ENCODE results near the gene PAPPA2.

The PAPPA2 gene

DNA sequence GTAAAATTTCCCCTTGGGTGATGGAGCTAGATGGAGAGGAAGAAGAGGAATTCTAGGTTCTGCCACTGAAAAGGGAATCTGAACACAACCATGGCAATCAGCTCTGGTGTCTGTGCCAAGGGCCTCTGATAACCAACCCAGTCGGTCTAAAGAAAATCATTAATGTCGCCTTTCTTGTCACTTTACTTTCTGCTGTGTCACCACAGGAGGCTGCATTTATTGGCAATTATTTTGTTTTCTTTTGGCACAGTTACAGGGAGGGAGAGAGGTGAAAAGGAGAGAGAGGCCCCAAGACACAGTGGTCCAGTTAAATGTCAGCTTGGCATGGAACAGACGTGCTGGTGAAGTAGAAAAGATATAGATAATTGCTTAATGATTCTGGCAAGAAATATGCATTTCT is 414.6 kb downstream of the PAPPA2 start:
- DNase-seq (ENCODE audit: low read depth) = no peak
- H3K4me3 ChIP-seq (ENCODE audit: low read length) = no peak overlapping the region
- TF ChIP-seq, protein P1, sequence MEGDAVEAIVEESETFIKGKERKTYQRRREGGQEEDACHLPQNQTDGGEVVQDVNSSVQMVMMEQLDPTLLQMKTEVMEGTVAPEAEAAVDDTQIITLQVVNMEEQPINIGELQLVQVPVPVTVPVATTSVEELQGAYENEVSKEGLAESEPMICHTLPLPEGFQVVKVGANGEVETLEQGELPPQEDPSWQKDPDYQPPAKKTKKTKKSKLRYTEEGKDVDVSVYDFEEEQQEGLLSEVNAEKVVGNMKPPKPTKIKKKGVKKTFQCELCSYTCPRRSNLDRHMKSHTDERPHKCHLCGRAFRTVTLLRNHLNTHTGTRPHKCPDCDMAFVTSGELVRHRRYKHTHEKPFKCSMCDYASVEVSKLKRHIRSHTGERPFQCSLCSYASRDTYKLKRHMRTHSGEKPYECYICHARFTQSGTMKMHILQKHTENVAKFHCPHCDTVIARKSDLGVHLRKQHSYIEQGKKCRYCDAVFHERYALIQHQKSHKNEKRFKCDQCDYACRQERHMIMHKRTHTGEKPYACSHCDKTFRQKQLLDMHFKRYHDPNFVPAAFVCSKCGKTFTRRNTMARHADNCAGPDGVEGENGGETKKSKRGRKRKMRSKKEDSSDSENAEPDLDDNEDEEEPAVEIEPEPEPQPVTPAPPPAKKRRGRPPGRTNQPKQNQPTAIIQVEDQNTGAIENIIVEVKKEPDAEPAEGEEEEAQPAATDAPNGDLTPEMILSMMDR (IDR thresholded peaks at IDR 0.05; ENCODE audit: insufficient read depth, low read depth, low read length, missing control alignments) = no peak

DNA sequence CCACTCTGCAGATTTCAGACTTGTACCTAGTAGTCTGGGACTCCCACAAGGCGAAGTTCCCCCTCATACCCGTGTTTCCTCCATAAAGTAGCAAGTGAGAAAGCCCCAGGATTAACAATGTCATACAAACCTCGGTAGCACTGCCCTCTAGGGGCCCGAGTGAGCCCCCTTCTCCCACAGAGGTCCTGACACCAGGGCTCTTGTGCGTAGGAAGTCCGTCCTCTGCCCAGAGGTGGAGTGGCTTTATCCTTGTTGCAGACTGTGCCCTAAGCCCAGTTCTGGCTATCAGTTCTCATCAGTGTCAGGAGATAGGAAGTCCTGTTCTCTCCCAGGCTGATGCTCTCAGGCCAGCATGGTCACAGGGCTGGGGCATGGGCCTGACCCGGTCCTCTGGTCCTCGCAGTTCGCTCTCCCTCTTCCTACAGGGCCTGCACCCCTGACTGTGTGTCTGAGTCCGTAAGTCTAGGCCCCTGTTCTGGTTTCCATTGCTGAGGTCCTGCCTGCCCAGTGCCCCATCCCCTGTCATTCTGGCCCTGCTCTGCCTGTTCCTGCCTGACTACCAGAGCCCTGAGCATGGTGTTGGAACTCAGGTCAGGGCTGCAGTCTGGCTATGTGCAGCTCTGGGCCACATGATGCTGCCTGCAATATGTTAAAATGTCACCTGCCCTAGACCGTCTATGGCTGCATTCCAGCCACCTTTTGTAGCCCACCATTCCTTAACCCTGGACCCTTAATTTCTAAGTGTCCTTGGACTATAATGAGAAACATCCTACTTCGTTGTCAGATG is 416.0 kb downstream of the PAPPA2 start:
- DNase-seq (ENCODE audit: low read depth) = no peak
- TF ChIP-seq, protein P1 (IDR thresholded peaks at IDR 0.05; ENCODE audit: insufficient read depth, low read depth, low read length, missing control alignments) = no peak
- no peak overlapping the region for H3K4me3 ChIP-seq (ENCODE audit: low read length)

DNA sequence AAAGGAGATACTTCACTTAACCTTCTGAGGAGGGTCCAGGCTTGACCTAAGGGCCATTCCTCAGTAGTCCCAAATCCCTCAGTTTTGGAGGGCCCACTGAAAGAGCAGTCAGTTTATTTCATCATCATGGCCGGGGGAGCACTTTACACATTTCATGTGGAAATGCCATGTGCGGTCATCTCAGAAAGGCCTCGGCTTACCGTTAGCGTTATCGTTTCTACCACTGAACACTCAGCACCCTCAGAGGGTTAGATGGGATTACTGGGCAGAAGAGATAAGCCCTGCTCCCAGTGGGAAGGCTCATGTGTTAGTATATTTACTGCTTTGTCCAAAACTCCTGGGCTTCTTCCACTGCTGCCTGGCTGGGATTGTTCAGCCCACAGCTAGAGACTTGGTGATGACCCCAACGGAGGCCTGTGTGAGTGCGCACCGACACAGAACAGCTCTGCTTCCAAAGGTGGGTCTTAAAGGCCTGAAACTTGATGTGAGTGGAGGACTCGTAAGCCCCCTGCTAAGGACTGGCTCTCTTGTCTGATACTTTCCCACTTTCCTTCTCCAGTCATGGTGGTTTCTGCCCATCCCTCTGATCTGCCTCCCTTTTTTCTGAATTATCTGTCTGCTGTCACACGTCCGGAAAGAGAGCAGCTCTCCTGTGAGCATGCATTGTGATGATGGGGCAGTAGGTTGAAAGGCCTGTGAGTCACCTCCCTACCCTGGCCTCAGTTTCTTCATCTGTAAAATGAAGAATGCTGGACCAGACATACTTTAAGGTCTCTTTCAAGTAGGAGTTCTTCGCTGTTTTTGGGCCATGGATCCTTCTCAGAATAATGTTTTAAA is 417.0 kb downstream of the PAPPA2 start:
- DNase-seq (ENCODE audit: low read depth) = no peak
- TF ChIP-seq, protein P1 (IDR thresholded peaks at IDR 0.05; ENCODE audit: insufficient read depth, low read depth, low read length, missing control alignments) = no peak
- H3K4me3 ChIP-seq (ENCODE audit: low read length) = no peak overlapping the region

DNA sequence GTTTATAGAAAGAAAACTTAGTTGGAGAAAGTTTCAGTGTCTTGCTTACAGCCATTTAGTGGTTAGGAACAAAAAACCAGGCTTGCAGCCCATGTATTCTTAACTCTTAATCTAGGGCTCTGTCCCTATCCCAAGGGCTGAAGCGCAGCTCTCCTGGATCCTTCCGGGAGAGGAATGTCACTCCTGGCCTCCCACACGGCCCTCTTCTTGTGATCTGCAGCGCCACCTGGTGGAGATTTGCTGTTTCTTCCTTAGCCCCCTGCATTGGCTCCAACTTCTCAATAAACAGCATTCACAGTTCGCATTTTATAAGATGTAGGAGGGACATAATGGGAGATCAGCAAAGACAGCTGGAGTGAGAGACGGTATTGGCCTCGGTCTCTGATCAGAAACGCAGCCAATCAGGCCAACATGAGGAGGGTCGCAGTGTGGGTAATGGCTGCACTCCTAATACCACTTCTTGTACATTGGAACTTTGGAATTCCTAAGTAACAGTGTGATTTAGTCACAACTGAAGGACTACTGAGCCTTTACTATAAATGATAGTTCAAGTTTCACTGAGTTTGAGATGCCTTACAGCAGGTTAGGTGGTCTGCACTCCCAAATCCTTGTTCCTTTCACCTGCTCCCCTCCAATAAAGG is 418.1 kb downstream of the PAPPA2 start:
- H3K4me3 ChIP-seq (ENCODE audit: low read length) = no peak overlapping the region
- TF ChIP-seq, protein P1 (IDR thresholded peaks at IDR 0.05; ENCODE audit: insufficient read depth, low read depth, low read length, missing control alignments) = peak; percentile 85
- peak; percentile 76 for DNase-seq (ENCODE audit: low read depth)

DNA sequence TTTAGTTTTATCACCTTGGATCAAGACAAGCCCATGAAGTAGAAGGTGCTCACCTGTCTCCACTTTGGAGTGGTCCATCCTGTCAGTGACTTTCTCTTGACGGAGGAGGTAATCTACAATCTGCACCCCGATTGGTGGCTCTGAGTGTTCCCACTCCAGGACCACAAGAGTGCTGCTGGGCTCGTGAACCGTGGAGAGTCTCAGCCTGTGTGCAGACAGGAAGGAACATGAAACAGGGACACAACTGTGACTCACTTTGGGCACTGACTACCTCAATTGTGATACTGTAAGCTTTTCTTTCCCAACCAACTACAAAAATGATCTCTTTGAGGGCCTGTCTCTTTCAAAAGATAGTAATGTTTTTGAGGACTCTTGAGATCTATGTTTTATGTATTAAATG is 421.3 kb downstream of the PAPPA2 start:
- DNase-seq (ENCODE audit: low read depth) = peak; percentile 51
- TF ChIP-seq, protein P1 (IDR thresholded peaks at IDR 0.05; ENCODE audit: insufficient read depth, low read depth, low read length, missing control alignments) = no peak

DNA sequence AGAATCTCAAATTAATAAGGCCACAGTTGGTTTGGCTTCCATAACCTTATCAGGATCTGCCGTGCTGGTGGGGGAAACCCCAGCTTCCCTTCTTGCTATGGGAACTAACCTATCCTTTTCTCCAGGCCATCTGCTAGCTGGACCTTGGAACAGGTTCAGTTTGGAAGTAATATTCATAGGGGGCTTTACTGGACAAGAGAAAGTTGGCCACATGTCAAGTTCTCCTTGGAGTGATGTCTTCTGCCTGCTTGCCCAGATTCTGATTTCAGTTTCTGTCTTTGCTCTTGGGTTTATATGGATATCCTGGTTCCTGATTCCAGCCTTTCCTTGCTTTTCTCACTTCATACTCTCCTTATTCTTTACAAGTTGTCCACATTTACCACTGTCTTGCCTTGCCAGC is 421.9 kb downstream of the PAPPA2 start:
- TF ChIP-seq, protein P1 (IDR thresholded peaks at IDR 0.05; ENCODE audit: insufficient read depth, low read depth, low read length, missing control alignments) = no peak
- H3K4me3 ChIP-seq (ENCODE audit: low read length) = no peak overlapping the region
- DNase-seq (ENCODE audit: low read depth) = no peak

More for the DNA sequence above, 421.3 kb downstream of the PAPPA2 start:
- no peak overlapping the region for H3K4me3 ChIP-seq (ENCODE audit: low read length)

All from epithelial cell of esophagus (primary cell).